ENCODE results near the gene UFD1.

UFD1 gene

GRCh38 chr22:19467912-19468311 lies 11.1 kb downstream of the UFD1 start:
- no peak for TF ChIP-seq CTCF (IDR thresholded peaks at IDR 0.05; ENCODE audit: borderline replicate concordance, control extremely low read depth, extremely low read depth, insufficient read depth, missing control alignments)
- in situ Hi-C loops (cut with MboI; ENCODE audit: low sequenced_read_pairs, unreplicated experiment): no loop called here
- no peak for DNase-seq (ENCODE audit: low spot score)

GRCh38 chr22:19466848-19467752 lies 11.9 kb downstream of the UFD1 start:
- TF ChIP-seq CTCF (IDR thresholded peaks at IDR 0.05; ENCODE audit: borderline replicate concordance, control extremely low read depth, extremely low read depth, insufficient read depth, missing control alignments): no peak
- DNase-seq (ENCODE audit: low spot score): no peak
- in situ Hi-C loops (cut with MboI; ENCODE audit: low sequenced_read_pairs, unreplicated experiment): no loop called here

- TF ChIP-seq CTCF (IDR thresholded peaks at IDR 0.05; ENCODE audit: borderline replicate concordance, control extremely low read depth, extremely low read depth, insufficient read depth, missing control alignments): no peak
- in situ Hi-C loops (cut with MboI; ENCODE audit: low sequenced_read_pairs, unreplicated experiment): no loop called here
- no peak for DNase-seq (ENCODE audit: low spot score)
Observed at GRCh38 chr22:19466126-19466716, 12.8 kb downstream of the UFD1 start.

- no peak for DNase-seq (ENCODE audit: low spot score)
- in situ Hi-C loops (cut with MboI; ENCODE audit: low sequenced_read_pairs, unreplicated experiment): no loop called here
- TF ChIP-seq CTCF (IDR thresholded peaks at IDR 0.05; ENCODE audit: borderline replicate concordance, control extremely low read depth, extremely low read depth, insufficient read depth, missing control alignments): no peak
Observed at GRCh38 chr22:19464975-19465374, 14.0 kb downstream of the UFD1 start.

- no peak for TF ChIP-seq CTCF (IDR thresholded peaks at IDR 0.05; ENCODE audit: borderline replicate concordance, control extremely low read depth, extremely low read depth, insufficient read depth, missing control alignments)
- in situ Hi-C loops (cut with MboI; ENCODE audit: low sequenced_read_pairs, unreplicated experiment): no loop called here
- DNase-seq (ENCODE audit: low spot score): no peak
Observed at GRCh38 chr22:19464546-19464945, 14.4 kb downstream of the UFD1 start.

GRCh38 chr22:19463491-19464469 lies 15.2 kb downstream of the UFD1 start:
- no peak for TF ChIP-seq CTCF (IDR thresholded peaks at IDR 0.05; ENCODE audit: borderline replicate concordance, control extremely low read depth, extremely low read depth, insufficient read depth, missing control alignments)
- no peak for DNase-seq (ENCODE audit: low spot score)
- in situ Hi-C loops (cut with MboI; ENCODE audit: low sequenced_read_pairs, unreplicated experiment): no loop called here
